Urothelium cell line (cell line): ENCODE data around the gene S100A9.
"Not testable (repeated sequence)": the region's sequence is repeated elsewhere in the genome, so short reads cannot be mapped to it uniquely, and the experiment has no call there.

Experiments
- DNase-seq: peaks from one replicate; pipeline ENCODE4 v3.0.0; 2011; ENCODE audit warnings: low spot score, mixed read lengths
- FAIRE-seq: peaks from 2 replicates; lab custom pipeline; 2011; peaks lifted over from hg19 to GRCh38; lab: Jason Lieb, UNC

S100A9 gene

DNA sequence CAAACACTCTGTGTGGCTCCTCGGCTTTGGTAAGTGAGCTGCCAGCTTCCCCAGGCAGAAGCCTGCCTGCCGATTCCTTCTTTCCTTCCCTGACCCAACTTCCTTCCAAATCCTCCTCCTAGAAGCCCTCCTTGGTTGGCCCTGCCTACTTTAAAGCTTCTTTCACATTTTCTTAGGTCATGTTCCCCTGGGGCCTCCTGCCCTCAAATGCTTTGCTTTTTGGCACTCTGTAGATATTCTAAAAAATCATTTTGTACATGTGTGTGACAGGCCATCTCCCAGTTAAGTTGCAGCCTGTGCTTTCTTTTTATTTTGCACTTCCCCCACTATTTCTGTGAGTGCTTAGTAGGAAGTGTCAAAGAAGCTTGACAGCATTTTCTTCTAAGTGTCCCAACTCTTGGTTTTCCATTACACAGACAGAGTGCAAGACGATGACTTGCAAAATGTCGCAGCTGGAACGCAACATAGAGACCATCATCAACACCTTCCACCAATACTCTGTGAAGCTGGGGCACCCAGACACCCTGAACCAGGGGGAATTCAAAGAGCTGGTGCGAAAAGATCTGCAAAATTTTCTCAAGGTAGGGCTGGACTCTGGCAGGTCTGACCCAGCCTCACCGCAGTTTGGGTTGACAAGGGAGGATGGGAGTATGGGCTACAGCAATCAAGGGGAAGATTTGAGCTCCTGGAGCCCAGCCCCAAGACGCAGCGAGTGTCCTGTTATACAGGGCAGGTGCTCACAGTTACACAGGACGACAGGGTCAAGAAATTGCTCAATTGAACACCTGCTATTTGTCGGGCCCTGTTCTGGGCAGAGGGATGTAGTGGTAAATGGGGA, at the start of gene S100A9:
TSS of gene S100A9 (plus strand) at position 2 of the 838 bp plus-strand sequence. CDS start at position 432, 430 bp downstream.
- FAIRE-seq (no peak), DNase-seq (no peak)

DNA sequence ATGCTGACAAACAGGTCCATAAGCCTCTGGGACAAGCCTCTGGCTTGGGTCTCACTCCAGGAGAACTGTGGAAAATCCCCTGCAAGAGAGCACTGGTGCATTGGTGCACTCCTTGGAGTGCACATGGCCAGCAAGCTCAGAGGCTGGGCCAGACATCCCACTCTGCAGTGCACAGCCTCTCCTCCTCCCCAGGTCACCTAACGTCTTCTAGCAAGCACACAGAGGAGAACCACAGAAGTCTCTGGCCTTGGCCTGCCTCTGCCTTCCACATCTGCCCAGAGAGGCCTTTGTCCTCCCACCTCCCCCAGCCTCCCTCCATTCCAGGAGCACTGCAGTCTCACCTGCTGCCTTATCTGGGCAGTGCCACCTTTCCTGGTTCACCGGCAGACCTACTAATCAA, 49.1 kb upstream of the S100A9 start:
- FAIRE-seq: no peak
- DNase-seq: no peak

DNA sequence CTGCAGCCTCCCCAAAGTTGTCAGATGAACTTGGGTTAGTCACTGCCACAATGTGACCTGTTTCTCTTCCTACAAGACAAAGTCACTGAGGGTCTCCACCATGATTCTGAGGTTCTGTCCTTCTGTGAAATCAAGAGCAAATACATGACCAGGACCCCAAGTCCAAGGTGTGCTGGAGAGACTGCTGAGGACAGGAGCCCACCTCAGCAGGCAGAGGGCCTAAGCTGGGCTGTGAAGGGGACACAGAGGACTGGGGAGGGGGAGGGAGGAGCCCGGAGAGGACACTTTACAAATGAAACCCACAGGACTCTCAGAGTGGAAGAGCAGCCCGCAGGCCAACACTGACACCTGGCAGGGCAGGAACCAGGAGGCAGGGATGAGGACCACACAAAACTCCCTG, 48.2 kb upstream of the S100A9 start:
- DNase-seq (no peak), FAIRE-seq (no peak)

DNA sequence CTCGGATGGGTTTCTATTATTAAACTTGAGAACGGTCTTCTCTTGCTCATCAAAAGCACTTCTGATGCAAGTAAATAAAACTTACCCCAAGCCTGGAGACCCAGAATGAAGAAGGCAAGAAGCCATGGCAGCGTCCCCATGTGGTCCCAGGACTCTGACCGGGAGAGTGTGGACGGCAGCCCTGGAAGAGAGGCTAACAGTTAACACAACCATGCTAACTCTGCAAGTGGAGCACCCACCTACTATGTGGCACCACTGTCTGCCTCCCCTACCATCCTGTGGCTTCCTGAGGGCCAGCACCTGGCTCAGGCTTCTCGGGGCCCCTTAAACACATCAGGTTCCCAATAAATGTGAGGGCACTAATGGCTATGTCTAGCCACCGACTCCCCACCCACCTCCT, 47.1 kb upstream of the S100A9 start:
- FAIRE-seq (no peak), DNase-seq (no peak)

- FAIRE-seq (no peak), DNase-seq (no peak)
These were observed 45.0 kb upstream of the S100A9 start, which contains the start of gene PGLYRP3 for GRCh38 chr1:153312570-153313186. TSS of gene PGLYRP3 (minus strand) at chr1:153312952. CDS start at chr1:153310665, 2,287 bp downstream.

DNA sequence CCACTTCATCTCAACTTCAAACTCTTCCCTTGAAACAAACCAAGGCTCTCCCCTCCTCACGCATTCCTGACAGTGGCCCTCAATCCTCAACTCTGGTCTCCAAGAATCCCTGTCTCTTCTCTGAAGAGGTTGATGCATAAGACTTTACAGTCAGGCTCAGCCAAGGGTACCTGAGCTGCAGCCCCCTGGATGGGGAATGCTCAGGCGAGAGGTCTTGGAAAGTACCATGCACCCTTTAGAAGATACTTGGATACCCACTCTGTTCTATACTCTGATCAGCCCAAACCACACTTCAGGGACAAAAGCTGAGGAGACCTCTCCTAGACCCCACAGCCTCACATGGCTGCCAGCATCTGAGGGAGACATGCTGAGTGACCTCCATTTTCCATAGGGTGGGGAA, 44.4 kb upstream of the S100A9 start:
- FAIRE-seq (no peak), DNase-seq (no peak)

GRCh38 chr1:153314388-153314787, 43.3 kb upstream of the S100A9 start:
- not testable (repeated sequence) for FAIRE-seq

DNA sequence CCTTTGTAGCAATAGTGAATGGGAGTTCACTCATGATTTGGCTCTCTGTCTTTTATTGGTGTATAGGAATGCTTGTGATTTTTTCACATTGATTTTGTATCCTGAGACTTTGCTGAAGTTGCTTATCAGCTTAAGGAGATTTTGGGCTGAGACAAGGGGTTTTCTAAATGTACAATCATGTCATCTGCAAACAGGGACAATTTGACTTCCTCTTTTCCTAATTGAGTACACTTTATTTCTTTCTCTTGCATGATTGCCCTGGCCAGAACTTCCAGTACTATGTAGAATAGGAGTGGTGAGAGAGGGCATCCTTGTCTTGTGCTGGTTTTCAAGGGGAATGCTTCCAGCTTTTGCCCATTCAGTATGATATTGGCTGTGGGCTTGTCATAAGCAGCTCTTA, 41.6 kb upstream of the S100A9 start:
- not testable (repeated sequence) for FAIRE-seq, DNase-seq

More at GRCh38 chr1:153314388-153314787, 43.3 kb upstream of the S100A9 start:
- not testable (repeated sequence) for DNase-seq

DNA sequence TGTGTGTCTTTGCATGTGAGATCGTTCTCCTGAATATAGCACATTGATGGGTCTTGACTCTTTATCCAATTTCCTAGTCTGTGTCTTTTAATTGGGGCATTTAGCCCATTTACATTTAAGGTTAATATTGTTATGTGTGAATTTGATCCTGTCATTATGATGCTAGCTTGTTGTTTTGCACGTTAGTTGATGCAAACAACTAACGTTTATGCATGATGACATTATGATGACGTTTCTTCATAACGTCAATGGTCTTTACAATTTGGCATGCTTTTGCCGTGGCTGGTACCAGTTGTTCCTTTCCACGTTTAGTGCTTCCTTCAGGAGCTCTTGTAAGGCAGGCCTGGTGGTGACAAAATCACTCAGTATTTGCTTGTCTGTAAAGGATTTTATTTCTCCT, 39.5 kb upstream of the S100A9 start:
- not testable (repeated sequence) for FAIRE-seq, DNase-seq

DNA sequence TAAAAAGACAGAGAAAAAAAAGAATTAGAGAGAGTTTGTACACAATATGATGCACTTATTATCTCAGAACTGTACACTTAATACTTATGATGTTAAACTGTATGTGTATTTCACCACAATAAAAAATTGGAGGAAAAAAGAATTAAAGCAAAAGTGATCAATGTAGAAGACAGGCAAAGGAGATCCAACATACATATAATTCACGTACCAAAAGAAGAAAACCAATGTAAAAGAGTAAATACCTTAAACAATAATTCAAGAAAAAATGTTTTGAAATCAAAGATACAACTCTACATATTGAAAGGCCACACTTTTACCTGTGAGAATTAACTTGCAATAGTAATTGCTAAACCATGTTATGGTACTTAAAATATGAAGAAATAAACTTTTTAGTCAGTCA, 35.1 kb upstream of the S100A9 start:
- no peak for FAIRE-seq
- DNase-seq: no peak

DNA sequence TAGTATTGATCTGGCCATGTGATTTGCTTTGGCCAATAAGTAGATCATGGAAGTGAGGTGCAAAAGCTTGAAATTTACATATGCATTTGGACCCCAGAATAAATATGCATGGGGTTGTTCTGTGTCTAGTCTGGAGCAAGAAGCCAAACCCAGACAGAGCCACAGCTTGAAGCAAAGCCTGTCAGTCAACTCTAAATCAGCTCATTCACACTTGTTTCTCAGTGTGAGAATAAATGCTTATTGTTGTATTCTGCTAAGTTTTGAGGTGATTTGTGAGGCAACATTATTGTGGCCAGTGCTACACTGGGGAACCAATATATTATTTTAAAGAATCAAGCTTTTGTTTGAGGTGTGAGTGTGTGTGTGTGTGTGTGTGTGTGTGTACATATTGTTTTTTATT, 32.7 kb upstream of the S100A9 start:
- FAIRE-seq: no peak
- DNase-seq: no peak

GRCh38 chr1:153333902-153334301, 23.8 kb upstream of the S100A9 start:
- no peak for DNase-seq
- FAIRE-seq: no peak

GRCh38 chr1:153336650-153337049, 21.0 kb upstream of the S100A9 start:
- DNase-seq: no peak
- no peak for FAIRE-seq

DNA sequence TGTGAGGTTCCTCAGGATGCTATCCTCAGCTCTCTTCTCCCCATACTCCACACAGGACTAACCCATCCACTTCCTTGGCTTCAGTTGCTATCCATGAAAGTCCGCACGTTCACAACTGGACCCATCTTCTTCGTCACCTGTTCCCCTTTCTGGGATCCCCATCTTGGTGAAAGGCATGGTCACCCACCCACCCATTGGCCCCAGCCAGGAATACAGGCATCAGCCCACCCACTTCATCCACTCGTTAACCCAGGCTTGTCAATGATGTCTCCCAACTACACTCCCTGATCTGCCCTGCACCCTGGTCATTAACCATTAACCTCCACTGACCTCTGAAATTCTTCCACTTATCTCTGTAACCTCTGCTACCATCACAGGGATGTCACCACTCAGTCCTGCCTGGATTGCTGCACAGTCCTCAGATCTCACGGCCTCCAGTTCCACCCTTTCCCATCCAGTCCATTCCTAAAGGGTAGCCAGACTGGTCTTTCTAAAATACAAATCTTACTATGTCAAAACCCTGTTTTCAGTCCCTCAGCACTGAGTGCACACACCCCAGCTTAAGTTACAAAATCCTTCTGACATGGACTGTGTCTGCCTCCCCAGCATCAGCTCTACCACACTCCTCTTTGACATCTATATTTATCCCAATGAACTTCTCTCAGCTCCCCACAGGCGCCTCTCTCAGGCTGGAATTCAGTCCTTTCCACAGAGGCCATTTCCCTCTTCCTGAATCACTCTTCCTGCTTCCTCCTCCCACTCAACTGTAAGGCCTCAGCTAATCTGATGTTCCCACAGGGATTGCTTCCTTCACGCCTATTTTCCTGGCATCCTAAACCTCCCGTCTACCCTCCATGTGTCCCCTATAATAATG, 19.4 kb upstream of the S100A9 start:
- DNase-seq: no peak
- no peak for FAIRE-seq

- FAIRE-seq: no peak
- DNase-seq: no peak
These were observed 17.9 kb upstream of the S100A9 start for GRCh38 chr1:153339802-153340201.

GRCh38 chr1:153340356-153340755, 17.3 kb upstream of the S100A9 start:
- FAIRE-seq (no peak), DNase-seq (no peak)

- no peak for FAIRE-seq
- DNase-seq: no peak
These were observed 16.2 kb upstream of the S100A9 start for GRCh38 chr1:153341431-153341934.

DNA sequence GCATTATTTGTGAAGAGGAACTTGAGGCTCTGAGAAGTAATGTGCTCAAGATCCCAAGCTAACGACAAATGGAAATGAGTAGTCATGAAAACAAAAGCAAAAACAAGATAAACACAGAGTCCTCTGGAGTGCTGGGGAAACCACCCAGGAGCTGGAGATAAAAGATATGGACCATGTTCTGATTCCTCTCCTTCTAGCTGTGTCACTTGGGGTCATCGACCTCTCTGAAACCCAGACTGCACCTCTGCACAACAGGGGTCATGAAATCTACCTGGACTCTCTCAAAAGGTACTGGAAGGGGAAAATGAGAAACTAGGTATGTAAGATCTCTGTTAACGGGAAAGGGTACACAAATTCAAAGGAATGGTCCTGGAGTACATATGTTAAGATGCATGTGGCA, 15.5 kb upstream of the S100A9 start:
- no peak for FAIRE-seq

GRCh38 chr1:153343040-153343681, 14.5 kb upstream of the S100A9 start:
- FAIRE-seq (no peak), DNase-seq (no peak)

More for the DNA sequence above, 15.5 kb upstream of the S100A9 start:
- DNase-seq: no peak
